ENCODE results near the gene ZNF598. TPM values are rescaled to one million over a fixed set of nuclear protein-coding genes. Genes with fewer than 3 reads are reported as not detected.

The ZNF598 gene
- total RNA-seq, 1 experiment from 2014 or later: 50.4 TPM

GRCh38 chr16:1982991-1983543 lies 26.6 kb downstream of the ZNF598 start:
- Mint-ChIP-seq H3K36me3 (ENCODE audit: insufficient read depth, unreplicated experiment) (peaks cover 38% of the 10 kb centered on the region), H3K4me3 (ENCODE audit: unreplicated experiment) (peak overlapping the region; percentile 83), H3K9me3 (ENCODE audit: unreplicated experiment) (no peaks in the 10 kb centered on the region), H3K27ac (ENCODE audit: unreplicated experiment) (peak overlapping the region; percentile 76), H3K27me3 (ENCODE audit: insufficient read depth, unreplicated experiment) (no peaks in the 10 kb centered on the region), H3K4me1 (ENCODE audit: low read depth, unreplicated experiment) (peaks cover 7% of the 10 kb centered on the region)
- Histone ChIP-seq H3K36me3 (ENCODE audit: control insufficient read depth, insufficient read depth, low read length) (peaks cover 5% of the 10 kb centered on the region; the same call in 1 of the 2 replicates), H3K9me3 (no peaks in the 10 kb centered on the region), H3K4me1 (peaks cover 15% of the 10 kb centered on the region), H3K27me3 (replicated peaks; ENCODE audit: control insufficient read depth, insufficient read depth, low read length) (no peaks in the 10 kb centered on the region), H3K4me3 (ENCODE audit: low read depth, low read length) (peak overlapping the region; percentile 72)
- TF ChIP-seq CTCF (IDR thresholded peaks at IDR 0.05; ENCODE audit: insufficient read depth in 1 of 2, low read depth in 1 of 2, low read length in 1 of 2, severe bottlenecking in 1 of 2, unreplicated experiment in 1 of 2): no peak
- ChIA-PET POLR2A (interaction anchor here (1.2 to 1.7 kb wide), 2 partner anchors 12 to 18 kb away, joined by 3 to 13 read pairs; partner anchors contain the start of genes RPS2 and TBL3), CTCF (no interaction called here)
- intact Hi-C loops (cut with micrococcal nuclease; ENCODE audit: unreplicated experiment): no loop called here
- DNase-seq: no peak
- BruUV-seq (replicated peaks): no TSS peak

DNA sequence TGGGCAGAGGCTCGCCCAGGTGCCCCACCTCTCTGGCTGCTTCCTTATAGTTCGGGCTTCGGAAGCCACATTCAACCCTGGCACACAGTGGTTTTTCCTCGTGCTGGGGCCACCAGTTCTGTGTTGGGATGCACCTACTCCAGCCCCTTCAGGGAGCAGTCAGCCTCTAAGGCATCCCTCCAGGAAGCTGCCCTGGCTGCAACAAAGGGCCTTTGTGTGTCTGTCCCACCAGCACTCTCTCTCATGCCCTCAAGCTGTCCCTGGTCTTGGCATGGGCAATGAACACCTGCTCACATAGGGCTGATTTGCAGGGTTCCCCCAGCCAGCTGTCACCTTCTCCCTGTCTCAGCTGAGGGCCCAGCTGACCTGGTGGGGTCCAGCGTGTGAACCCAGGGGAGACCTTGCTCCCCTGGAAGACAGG lies 27.6 kb downstream of the ZNF598 start:
- no peak overlapping the region for H3K27ac Mint-ChIP-seq (ENCODE audit: unreplicated experiment)
- ChIA-PET POLR2A (interaction anchor here (1.2 kb wide), 1 partner anchor 17 kb away, joined by 3 read pairs; the partner anchor contains the start of gene RPS2), CTCF (interaction anchor here (0.9 to 1.0 kb wide), 2 partner anchors 10 to 18 kb away, joined by 3 read pairs; partner anchors contain the start of genes RPS2 and TBL3)
- peaks cover 38% of the 10 kb centered on the region for H3K36me3 Mint-ChIP-seq (ENCODE audit: insufficient read depth, unreplicated experiment)
- H3K4me1 Mint-ChIP-seq (ENCODE audit: low read depth, unreplicated experiment): peaks cover 7% of the 10 kb centered on the region
- H3K9me3 Mint-ChIP-seq (ENCODE audit: unreplicated experiment): no peaks in the 10 kb centered on the region
- DNase-seq: no peak
- Histone ChIP-seq H3K27me3 (replicated peaks; ENCODE audit: control insufficient read depth, insufficient read depth, low read length) (no peaks in the 10 kb centered on the region), H3K4me1 (peaks cover 15% of the 10 kb centered on the region), H3K36me3 (ENCODE audit: control insufficient read depth, insufficient read depth, low read length) (peaks cover 5% of the 10 kb centered on the region), H3K4me3 (ENCODE audit: low read depth, low read length) (no peak overlapping the region), H3K9me3 (no peaks in the 10 kb centered on the region)
- no peaks in the 10 kb centered on the region for H3K27me3 Mint-ChIP-seq (ENCODE audit: insufficient read depth, unreplicated experiment)
- intact Hi-C loops (cut with micrococcal nuclease; ENCODE audit: unreplicated experiment): no loop called here
- no TSS peak for BruUV-seq (replicated peaks)
- H3K4me3 Mint-ChIP-seq (ENCODE audit: unreplicated experiment): peak overlapping the region; percentile 5
- TF ChIP-seq CTCF (IDR thresholded peaks at IDR 0.05; ENCODE audit: insufficient read depth in 1 of 2, low read depth in 1 of 2, low read length in 1 of 2, severe bottlenecking in 1 of 2, unreplicated experiment in 1 of 2): no peak

GRCh38 chr16:1981398-1981836 lies 28.2 kb downstream of the ZNF598 start, which contains the start of gene NOXO1:
TSS of gene NOXO1 (minus strand) at chr16:1981469. CDS start at chr16:1981179, 290 bp downstream.
- BruUV-seq (replicated peaks): no TSS peak
- Histone ChIP-seq H3K4me1 (peaks cover 15% of the 10 kb centered on the region), H3K36me3 (ENCODE audit: control insufficient read depth, insufficient read depth, low read length) (peaks cover 4% of the 10 kb centered on the region), H3K4me3 (ENCODE audit: low read depth, low read length) (no peak within 1 kb of the TSS), H3K9me3 (no peaks in the 10 kb centered on the region), H3K27me3 (replicated peaks; ENCODE audit: control insufficient read depth, insufficient read depth, low read length) (no peaks in the 10 kb centered on the region)
- Mint-ChIP-seq H3K9me3 (ENCODE audit: unreplicated experiment) (no peaks in the 10 kb centered on the region), H3K4me1 (ENCODE audit: low read depth, unreplicated experiment) (peaks cover 7% of the 10 kb centered on the region), H3K27me3 (ENCODE audit: insufficient read depth, unreplicated experiment) (no peaks in the 10 kb centered on the region), H3K27ac (ENCODE audit: unreplicated experiment) (no peak within 1 kb of the TSS), H3K4me3 (ENCODE audit: unreplicated experiment) (peak within 1 kb of the TSS; percentile 5), H3K36me3 (ENCODE audit: insufficient read depth, unreplicated experiment) (peaks cover 40% of the 10 kb centered on the region)
- intact Hi-C loops (cut with micrococcal nuclease; ENCODE audit: unreplicated experiment): no loop called here
- DNase-seq: no peak
- TF ChIP-seq CTCF (IDR thresholded peaks at IDR 0.05; ENCODE audit: insufficient read depth in 1 of 2, low read depth in 1 of 2, low read length in 1 of 2, severe bottlenecking in 1 of 2, unreplicated experiment in 1 of 2): no peak
- ChIA-PET POLR2A (interaction anchor here (0.7 kb wide), 1 partner anchor 9 kb away, joined by 3 read pairs; no protein-coding TSS in a partner anchor), CTCF (interaction anchor here (1.0 to 1.5 kb wide), 2 partner anchors 17 to 21 kb away, joined by 3 read pairs; partner anchors contain the start of gene RPS2)
